ENCODE results near the gene AGMO. TPM values are rescaled to one million over a fixed set of nuclear protein-coding genes. Genes with fewer than 3 reads are reported as not detected.

Gene AGMO
- total RNA-seq, 1 experiment from 2014 or later = not detected

DNA sequence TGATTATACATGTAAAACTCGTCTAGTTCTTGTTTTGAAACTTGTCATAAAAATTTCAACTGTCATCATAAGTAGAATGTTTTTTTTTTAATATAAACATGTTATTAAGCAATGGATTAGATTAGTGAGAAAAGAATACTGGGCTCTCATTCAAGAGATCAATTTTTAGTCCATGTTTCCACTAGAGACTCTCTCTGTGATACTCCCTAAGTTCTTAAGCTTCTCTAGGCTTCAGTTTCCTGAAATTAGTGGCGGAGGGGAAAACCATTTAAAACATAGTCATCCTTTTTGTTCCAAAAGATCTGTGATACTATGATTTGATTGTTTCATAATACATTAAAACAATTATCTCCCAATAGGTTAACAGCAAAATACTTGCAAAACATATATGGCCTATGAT lies 142.2 kb downstream of the AGMO start:
- intact Hi-C loops (cut with micrococcal nuclease; ENCODE audit: unreplicated experiment) = no loop called here
- Histone ChIP-seq H3K36me3 (ENCODE audit: control insufficient read depth, insufficient read depth, low read length) (no peaks in the 10 kb centered on the region), H3K9me3 (ENCODE audit: control insufficient read depth, insufficient read depth, low read depth, low read length) (peaks cover 2% of the 10 kb centered on the region; the same call in 1 of the 2 replicates), H3K27ac (ENCODE audit: low read length) (no peak overlapping the region), H3K4me3 (ENCODE audit: low read depth in 2 of 2, low read length in 2 of 2) (no peak overlapping the region), H3K4me1 (ENCODE audit: control insufficient read depth, insufficient read depth, low read length) (no peaks in the 10 kb centered on the region), H3K27me3 (ENCODE audit: control insufficient read depth, insufficient read depth, low read length) (no peaks in the 10 kb centered on the region)
- no peak for TF ChIP-seq TCF7L2 (IDR thresholded peaks at IDR 0.05; ENCODE audit: low read depth, low read length)
- TF ChIP-seq, protein P1, sequence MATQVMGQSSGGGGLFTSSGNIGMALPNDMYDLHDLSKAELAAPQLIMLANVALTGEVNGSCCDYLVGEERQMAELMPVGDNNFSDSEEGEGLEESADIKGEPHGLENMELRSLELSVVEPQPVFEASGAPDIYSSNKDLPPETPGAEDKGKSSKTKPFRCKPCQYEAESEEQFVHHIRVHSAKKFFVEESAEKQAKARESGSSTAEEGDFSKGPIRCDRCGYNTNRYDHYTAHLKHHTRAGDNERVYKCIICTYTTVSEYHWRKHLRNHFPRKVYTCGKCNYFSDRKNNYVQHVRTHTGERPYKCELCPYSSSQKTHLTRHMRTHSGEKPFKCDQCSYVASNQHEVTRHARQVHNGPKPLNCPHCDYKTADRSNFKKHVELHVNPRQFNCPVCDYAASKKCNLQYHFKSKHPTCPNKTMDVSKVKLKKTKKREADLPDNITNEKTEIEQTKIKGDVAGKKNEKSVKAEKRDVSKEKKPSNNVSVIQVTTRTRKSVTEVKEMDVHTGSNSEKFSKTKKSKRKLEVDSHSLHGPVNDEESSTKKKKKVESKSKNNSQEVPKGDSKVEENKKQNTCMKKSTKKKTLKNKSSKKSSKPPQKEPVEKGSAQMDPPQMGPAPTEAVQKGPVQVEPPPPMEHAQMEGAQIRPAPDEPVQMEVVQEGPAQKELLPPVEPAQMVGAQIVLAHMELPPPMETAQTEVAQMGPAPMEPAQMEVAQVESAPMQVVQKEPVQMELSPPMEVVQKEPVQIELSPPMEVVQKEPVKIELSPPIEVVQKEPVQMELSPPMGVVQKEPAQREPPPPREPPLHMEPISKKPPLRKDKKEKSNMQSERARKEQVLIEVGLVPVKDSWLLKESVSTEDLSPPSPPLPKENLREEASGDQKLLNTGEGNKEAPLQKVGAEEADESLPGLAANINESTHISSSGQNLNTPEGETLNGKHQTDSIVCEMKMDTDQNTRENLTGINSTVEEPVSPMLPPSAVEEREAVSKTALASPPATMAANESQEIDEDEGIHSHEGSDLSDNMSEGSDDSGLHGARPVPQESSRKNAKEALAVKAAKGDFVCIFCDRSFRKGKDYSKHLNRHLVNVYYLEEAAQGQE (IDR thresholded peaks at IDR 0.05; ENCODE audit: insufficient read depth in 1 of 2, low read depth in 2 of 2, low read length in 1 of 2) = no peak
- TF ChIP-seq SIN3A (IDR thresholded peaks at IDR 0.05; ENCODE audit: borderline replicate concordance, insufficient read depth, low read depth, low read length) = no peak
- TF ChIP-seq, protein P2, sequence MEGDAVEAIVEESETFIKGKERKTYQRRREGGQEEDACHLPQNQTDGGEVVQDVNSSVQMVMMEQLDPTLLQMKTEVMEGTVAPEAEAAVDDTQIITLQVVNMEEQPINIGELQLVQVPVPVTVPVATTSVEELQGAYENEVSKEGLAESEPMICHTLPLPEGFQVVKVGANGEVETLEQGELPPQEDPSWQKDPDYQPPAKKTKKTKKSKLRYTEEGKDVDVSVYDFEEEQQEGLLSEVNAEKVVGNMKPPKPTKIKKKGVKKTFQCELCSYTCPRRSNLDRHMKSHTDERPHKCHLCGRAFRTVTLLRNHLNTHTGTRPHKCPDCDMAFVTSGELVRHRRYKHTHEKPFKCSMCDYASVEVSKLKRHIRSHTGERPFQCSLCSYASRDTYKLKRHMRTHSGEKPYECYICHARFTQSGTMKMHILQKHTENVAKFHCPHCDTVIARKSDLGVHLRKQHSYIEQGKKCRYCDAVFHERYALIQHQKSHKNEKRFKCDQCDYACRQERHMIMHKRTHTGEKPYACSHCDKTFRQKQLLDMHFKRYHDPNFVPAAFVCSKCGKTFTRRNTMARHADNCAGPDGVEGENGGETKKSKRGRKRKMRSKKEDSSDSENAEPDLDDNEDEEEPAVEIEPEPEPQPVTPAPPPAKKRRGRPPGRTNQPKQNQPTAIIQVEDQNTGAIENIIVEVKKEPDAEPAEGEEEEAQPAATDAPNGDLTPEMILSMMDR (IDR thresholded peaks at IDR 0.05) = no peak
- no peak for TF ChIP-seq POLR2AphosphoS5 (IDR thresholded peaks at IDR 0.05; ENCODE audit: low read depth, low read length)
- ChIA-PET POLR2A (no interaction called here), CTCF (no interaction called here)
- no peak for ATAC-seq
- in situ Hi-C loops (cut with HindIII; ENCODE audit: low pct_unique_long_range_greater_than_20kb, low sequenced_read_pairs) = no loop called here
- DNase-seq (ENCODE audit: low read depth, low spot score) = no peak
- BruUV-seq (replicated peaks) = no TSS peak

DNA sequence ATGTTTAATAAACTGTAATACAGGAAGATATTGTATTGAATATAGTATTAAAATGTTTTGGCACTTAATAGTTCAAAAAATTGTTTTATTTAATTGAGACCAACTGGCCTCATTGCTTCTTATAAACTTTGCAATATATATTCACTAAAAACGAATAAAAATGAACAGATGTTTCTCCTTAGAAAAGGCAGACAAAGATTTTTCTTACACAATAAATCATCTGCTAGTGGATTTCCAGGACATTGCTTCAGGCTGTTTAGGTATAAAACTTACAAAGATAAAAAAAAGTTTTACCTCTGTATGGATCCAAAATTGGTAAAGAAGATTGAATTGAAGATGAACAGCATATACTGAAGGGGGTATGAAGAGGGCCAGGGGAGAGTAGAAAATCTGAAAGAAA lies 143.6 kb downstream of the AGMO start:
- TF ChIP-seq POLR2AphosphoS5 (IDR thresholded peaks at IDR 0.05; ENCODE audit: low read depth, low read length) (no peak), TCF7L2 (IDR thresholded peaks at IDR 0.05; ENCODE audit: low read depth, low read length) (no peak), SIN3A (IDR thresholded peaks at IDR 0.05; ENCODE audit: borderline replicate concordance, insufficient read depth, low read depth, low read length) (no peak)
- TF ChIP-seq, protein P2 (IDR thresholded peaks at IDR 0.05) = no peak
- TF ChIP-seq, protein P1 (IDR thresholded peaks at IDR 0.05; ENCODE audit: insufficient read depth in 1 of 2, low read depth in 2 of 2, low read length in 1 of 2) = no peak
- Histone ChIP-seq H3K27me3 (ENCODE audit: control insufficient read depth, insufficient read depth, low read length) (no peaks in the 10 kb centered on the region), H3K9me3 (ENCODE audit: control insufficient read depth, insufficient read depth, low read depth, low read length) (peaks cover 6% of the 10 kb centered on the region), H3K4me3 (ENCODE audit: low read depth in 2 of 2, low read length in 2 of 2) (no peak overlapping the region), H3K27ac (ENCODE audit: low read length) (no peak overlapping the region), H3K36me3 (ENCODE audit: control insufficient read depth, insufficient read depth, low read length) (no peaks in the 10 kb centered on the region), H3K4me1 (ENCODE audit: control insufficient read depth, insufficient read depth, low read length) (no peaks in the 10 kb centered on the region)
- in situ Hi-C loops (cut with HindIII; ENCODE audit: low pct_unique_long_range_greater_than_20kb, low sequenced_read_pairs) = no loop called here
- intact Hi-C loops (cut with micrococcal nuclease; ENCODE audit: unreplicated experiment) = no loop called here
- ChIA-PET CTCF (no interaction called here), POLR2A (no interaction called here)
- no peak for DNase-seq (ENCODE audit: low read depth, low spot score)
- BruUV-seq (replicated peaks) = no TSS peak
- no peak for ATAC-seq

All from Panc1 (cell line).